Measurements from ENCODE around the gene IQGAP2. TPM values are rescaled to one million over a fixed set of nuclear protein-coding genes. Genes with fewer than 3 reads are reported as not detected.

Gene IQGAP2
- total RNA-seq, 1 experiment from 2014 or later, result not detected

GRCh38 chr5:76571559-76571958, 168.5 kb downstream of the IQGAP2 start:
- H3K79me2 ChIP-seq (ENCODE audit: low read depth), result no peaks in the 10 kb centered on the region
- TF ChIP-seq EZH2 (IDR thresholded peaks at IDR 0.05; ENCODE audit: low read depth) (no peak), CTCF (conservative IDR thresholded peaks at IDR 0.05) (no peak)
- POLR2A ChIA-PET (ENCODE audit: unreplicated experiment), result interaction anchor here (0.6 kb wide), 1 partner anchor 1339 kb away, joined by 5 read pairs; no protein-coding TSS in a partner anchor
- H3K4me2 ChIP-seq, result no peak overlapping the region
- no peaks in the 10 kb centered on the region for H3K9me3 ChIP-seq (ENCODE audit: insufficient read depth, low read depth)
- intact Hi-C loops (cut with micrococcal nuclease; ENCODE audit: unreplicated experiment), result no loop called here
- no peaks in the 10 kb centered on the region for H4K20me1 ChIP-seq (ENCODE audit: insufficient read depth)
- H3K27me3 ChIP-seq (ENCODE audit: insufficient read depth, low read depth), result no peaks in the 10 kb centered on the region
- CTCF ChIA-PET, result interaction anchor here (0.6 kb wide), 1 partner anchor 14 kb away, joined by 4 read pairs; no protein-coding TSS in a partner anchor
- H3K4me3 ChIP-seq, result no peak overlapping the region
- BruUV-seq (replicated peaks), result no TSS peak
- no peak overlapping the region for H2AFZ ChIP-seq
- H3K4me1 ChIP-seq (replicated peaks; ENCODE audit: insufficient read depth), result no peaks in the 10 kb centered on the region
- no peaks in the 10 kb centered on the region for H3K36me3 ChIP-seq (ENCODE audit: low read depth)
- H3K9me2 ChIP-seq (ENCODE audit: insufficient read depth), result no peaks in the 10 kb centered on the region
- no peak for DNase-seq
- H3F3A ChIP-seq (ENCODE audit: insufficient read depth, low read depth), result no peaks in the 10 kb centered on the region
- H3K27ac ChIP-seq, result no peak overlapping the region

GRCh38 chr5:76576450-76576849, 173.4 kb downstream of the IQGAP2 start:
- TF ChIP-seq EZH2 (IDR thresholded peaks at IDR 0.05; ENCODE audit: low read depth) (no peak), CTCF (conservative IDR thresholded peaks at IDR 0.05) (no peak)
- Histone ChIP-seq H3K4me1 (replicated peaks; ENCODE audit: insufficient read depth) (no peaks in the 10 kb centered on the region), H3K9me2 (ENCODE audit: insufficient read depth) (no peaks in the 10 kb centered on the region), H3K36me3 (ENCODE audit: low read depth) (no peaks in the 10 kb centered on the region), H4K20me1 (ENCODE audit: insufficient read depth) (no peaks in the 10 kb centered on the region), H3F3A (ENCODE audit: insufficient read depth, low read depth) (no peaks in the 10 kb centered on the region), H3K4me2 (no peak overlapping the region), H3K27me3 (ENCODE audit: insufficient read depth, low read depth) (no peaks in the 10 kb centered on the region), H3K27ac (no peak overlapping the region), H3K79me2 (ENCODE audit: low read depth) (no peaks in the 10 kb centered on the region), H3K9me3 (ENCODE audit: insufficient read depth, low read depth) (no peaks in the 10 kb centered on the region), H2AFZ (no peak overlapping the region), H3K4me3 (no peak overlapping the region)
- intact Hi-C loops (cut with micrococcal nuclease; ENCODE audit: unreplicated experiment), result no loop called here
- ChIA-PET POLR2A (ENCODE audit: unreplicated experiment) (no interaction called here), CTCF (no interaction called here)
- no TSS peak for BruUV-seq (replicated peaks)
- no peak for DNase-seq

- no peaks in the 10 kb centered on the region for H3K9me3 ChIP-seq (ENCODE audit: insufficient read depth, low read depth)
- H3K4me1 ChIP-seq (replicated peaks; ENCODE audit: insufficient read depth), result no peaks in the 10 kb centered on the region
- H4K20me1 ChIP-seq (ENCODE audit: insufficient read depth), result no peaks in the 10 kb centered on the region
- no peaks in the 10 kb centered on the region for H3F3A ChIP-seq (ENCODE audit: insufficient read depth, low read depth)
- CTCF ChIA-PET, result no interaction called here
- H3K27ac ChIP-seq, result no peak overlapping the region
- no peaks in the 10 kb centered on the region for H3K36me3 ChIP-seq (ENCODE audit: low read depth)
- TF ChIP-seq EZH2 (IDR thresholded peaks at IDR 0.05; ENCODE audit: low read depth) (no peak), CTCF (conservative IDR thresholded peaks at IDR 0.05) (no peak)
- H3K4me3 ChIP-seq, result no peak overlapping the region
- no peaks in the 10 kb centered on the region for H3K79me2 ChIP-seq (ENCODE audit: low read depth)
- POLR2A ChIA-PET (ENCODE audit: unreplicated experiment), result interaction anchor here (0.7 kb wide), 1 partner anchor 383 kb away, joined by 12 read pairs; no protein-coding TSS in a partner anchor
- DNase-seq, result no peak
- no peaks in the 10 kb centered on the region for H3K27me3 ChIP-seq (ENCODE audit: insufficient read depth, low read depth)
- no peak overlapping the region for H3K4me2 ChIP-seq
- H3K9me2 ChIP-seq (ENCODE audit: insufficient read depth), result no peaks in the 10 kb centered on the region
- BruUV-seq (replicated peaks), result no TSS peak
- no peak overlapping the region for H2AFZ ChIP-seq
- intact Hi-C loops (cut with micrococcal nuclease; ENCODE audit: unreplicated experiment), result no loop called here
Observed at GRCh38 chr5:76576996-76577395, 173.9 kb downstream of the IQGAP2 start.
